CD4-positive, CD25-positive, alpha-beta regulatory T cell (primary cell): ENCODE results near the gene PIK3IP1. TPM values are rescaled to one million over a fixed set of nuclear protein-coding genes. Genes with fewer than 3 reads are reported as not detected.

Experiments used
- ATAC-seq, 2 donors: fragments of 150-1000 bp; cut with Tn5 transposase; one replicate each; pipeline ENCODE4 v1.10.0; 2021; ENCODE audit warnings: low read depth in 2 of 2, moderate number of reproducible peaks in 2 of 2, moderate library complexity in 1 of 2
- DNase-seq, 3 donors: peaks; one replicate each; pipeline versions ENCODE4 v3.0.0 to v3.0.0-alpha.2; 2012 to 2022; ENCODE audit warnings: mixed read lengths in 1 of 3
- H3K27ac ChIP-seq: one replicate; pipeline ENCODE4 v1.7.0; 2013; ENCODE audit warnings: mild to moderate bottlenecking, low read length; ENCODE audit not compliant: insufficient read depth, poor library complexity, severe bottlenecking
- H3K27me3 ChIP-seq: one replicate; pipeline ENCODE4 v1.7.0; 2013; ENCODE audit warnings: low read length; ENCODE audit not compliant: control insufficient read depth, insufficient read depth
- H3K36me3 ChIP-seq: one replicate; pipeline ENCODE4 v1.7.0; 2013; ENCODE audit warnings: mild to moderate bottlenecking, low read length, moderate library complexity; ENCODE audit not compliant: control insufficient read depth, insufficient read depth
- H3K4me1 ChIP-seq: 2 replicates; pipeline ENCODE4 v1.7.0; 2013; ENCODE audit warnings: mild to moderate bottlenecking, low read length; ENCODE audit not compliant: insufficient read depth, control insufficient read depth, poor library complexity, severe bottlenecking
- H3K4me3 ChIP-seq: one replicate; pipeline ENCODE4 v1.7.0; 2013; ENCODE audit warnings: low read depth, mild to moderate bottlenecking, low read length, moderate library complexity
- H3K9me3 ChIP-seq, 2 experiments: 1 replicate in 1 of 2; 2 replicates in 1 of 2; pipeline ENCODE4 v1.7.0; 2013; ENCODE audit warnings: low read length in 2 of 2, mild to moderate bottlenecking in 1 of 2, moderate library complexity in 1 of 2; ENCODE audit not compliant: control insufficient read depth in 2 of 2
- H3K27ac Mint-ChIP-seq, 3 donors: one replicate each; pipeline ENCODE4 v1.8.0; 2020 to 2022; ENCODE audit warnings: mild to moderate bottlenecking in 3 of 3, mixed read lengths in 3 of 3, moderate library complexity in 2 of 3
- H3K27me3 Mint-ChIP-seq: one replicate; pipeline ENCODE4 v1.8.0; 2022; ENCODE audit warnings: mild to moderate bottlenecking, mixed read lengths
- H3K36me3 Mint-ChIP-seq: one replicate; pipeline ENCODE4 v1.8.0; 2020; ENCODE audit warnings: mixed read lengths
- H3K4me1 Mint-ChIP-seq, 4 donors: one replicate each; pipeline ENCODE4 v1.8.0; 2020 to 2022; ENCODE audit warnings: mixed read lengths in 4 of 4, mild to moderate bottlenecking in 1 of 4
- H3K4me3 Mint-ChIP-seq, 4 donors: one replicate each; pipeline ENCODE4 v1.8.0; 2020 to 2022; ENCODE audit warnings: mild to moderate bottlenecking in 4 of 4, mixed read lengths in 4 of 4, moderate library complexity in 3 of 4
- H3K9me3 Mint-ChIP-seq, 7 donors: one replicate each; pipeline ENCODE4 v1.8.0; 2020 to 2022; ENCODE audit warnings: mixed read lengths in 7 of 7, mild to moderate bottlenecking in 3 of 7, moderate library complexity in 2 of 7
- polyA plus RNA-seq, 4 donors: library from polyadenylated mRNA; unstranded; fragments of 300-500 nt; fragmentation: Illumina TruSeq; gene quantifications; one replicate each; pipeline ENCODE4 v1.2.3, GENCODE V29; 2021
- total RNA-seq: library from RNA; stranded (reverse); gene quantifications from one replicate; pipeline ENCODE4 v1.2.3, GENCODE V29; 2022

Gene PIK3IP1
- total and polyA plus RNA-seq, 5 donors from 2014 or later, result 425 to 700 (median 534) TPM

- Histone ChIP-seq H3K36me3 (peaks cover 56% of the 10 kb centered on the region), H3K9me3 (no peaks in the 10 kb centered on the region), H3K27me3 (no peaks in the 10 kb centered on the region), H3K27ac (no peak overlapping the region), H3K4me3 (no peak overlapping the region), H3K4me1 (peaks cover 28% of the 10 kb centered on the region)
- Mint-ChIP-seq H3K27ac (peak overlapping the region; percentile 92 to 96 (median 95)), H3K36me3 (peaks cover 56% of the 10 kb centered on the region), H3K4me1 (peaks cover 13 to 68% (median 33%) of the 10 kb centered on the region in 4 donors), H3K4me3 (peak overlapping the region in 2 of 4 donors; percentile 12 to 23), H3K9me3 (no peaks in the 10 kb centered on the region), H3K27me3 (no peaks in the 10 kb centered on the region)
- no peak for ATAC-seq
- no peak for DNase-seq
Observed at GRCh38 chr22:31269892-31270579, 22.3 kb downstream of the PIK3IP1 start.

- DNase-seq (no peak), ATAC-seq (no peak)
- Mint-ChIP-seq H3K9me3 (peaks cover 0 to 2% (median 0%) of the 10 kb centered on the region in 7 donors), H3K4me3 (peak overlapping the region in 1 of 4 donors; percentile 54), H3K27me3 (no peaks in the 10 kb centered on the region), H3K27ac (peak overlapping the region in 1 of 3 donors; percentile 80), H3K4me1 (peaks cover 13 to 50% (median 25%) of the 10 kb centered on the region in 4 donors), H3K36me3 (peaks cover 52% of the 10 kb centered on the region)
- H3K9me3 ChIP-seq, result no peaks in the 10 kb centered on the region
- H3K27me3 ChIP-seq, result no peaks in the 10 kb centered on the region
- H3K4me1 ChIP-seq, result peaks cover 27% of the 10 kb centered on the region
- H3K4me3 ChIP-seq, result no peak overlapping the region
- H3K36me3 ChIP-seq, result peaks cover 59% of the 10 kb centered on the region
- no peak overlapping the region for H3K27ac ChIP-seq
Observed at GRCh38 chr22:31268281-31268680, 24.0 kb downstream of the PIK3IP1 start.

GRCh38 chr22:31263896-31264640, 28.2 kb downstream of the PIK3IP1 start:
- Mint-ChIP-seq H3K27ac (no peak overlapping the region), H3K4me1 (peaks cover 6 to 17% (median 8%) of the 10 kb centered on the region in 4 donors)
- H3K36me3 ChIP-seq, result peaks cover 83% of the 10 kb centered on the region

GRCh38 chr22:31262312-31263133, 29.8 kb downstream of the PIK3IP1 start:
- H3K4me1 ChIP-seq, result no peaks in the 10 kb centered on the region
- Mint-ChIP-seq H3K9me3 (peaks cover 0 to 2% (median 0%) of the 10 kb centered on the region in 7 donors), H3K4me1 (peaks cover 6 to 17% (median 9%) of the 10 kb centered on the region in 4 donors), H3K27me3 (no peaks in the 10 kb centered on the region), H3K4me3 (no peak overlapping the region), H3K36me3 (peaks cover 53% of the 10 kb centered on the region), H3K27ac (peak overlapping the region in 1 of 3 donors; percentile 67)
- no peak overlapping the region for H3K27ac ChIP-seq
- DNase-seq, result no peak
- H3K36me3 ChIP-seq, result peaks cover 82% of the 10 kb centered on the region
- no peak overlapping the region for H3K4me3 ChIP-seq
- no peaks in the 10 kb centered on the region for H3K9me3 ChIP-seq
- no peak for ATAC-seq
- H3K27me3 ChIP-seq, result no peaks in the 10 kb centered on the region

More at GRCh38 chr22:31263896-31264640, 28.2 kb downstream of the PIK3IP1 start:
- no peak overlapping the region for H3K4me3 ChIP-seq
- no peak for DNase-seq
- no peak for ATAC-seq
- H3K4me1 ChIP-seq, result no peaks in the 10 kb centered on the region
- H3K27ac ChIP-seq, result no peak overlapping the region
- H3K9me3 ChIP-seq, result no peaks in the 10 kb centered on the region
- Mint-ChIP-seq H3K9me3 (peaks cover 0 to 2% (median 0%) of the 10 kb centered on the region in 7 donors), H3K36me3 (peaks cover 56% of the 10 kb centered on the region), H3K27me3 (no peaks in the 10 kb centered on the region), H3K4me3 (no peak overlapping the region)
- no peaks in the 10 kb centered on the region for H3K27me3 ChIP-seq

GRCh38 chr22:31260474-31260856, 31.8 kb downstream of the PIK3IP1 start:
- no peaks in the 10 kb centered on the region for H3K27me3 ChIP-seq
- H3K27me3 Mint-ChIP-seq, result no peaks in the 10 kb centered on the region
- ATAC-seq, result no peak
- no peak overlapping the region for H3K4me3 ChIP-seq
- peaks cover 2% of the 10 kb centered on the region for H3K4me1 ChIP-seq
- no peak for DNase-seq
- no peak overlapping the region for H3K4me3 Mint-ChIP-seq
- H3K36me3 Mint-ChIP-seq, result peaks cover 39% of the 10 kb centered on the region
- peaks cover 0 to 2% (median 0%) of the 10 kb centered on the region in 7 donors for H3K9me3 Mint-ChIP-seq
- H3K27ac Mint-ChIP-seq, result peak overlapping the region in 2 of 3 donors; percentile 21 to 33
- no peak overlapping the region for H3K27ac ChIP-seq
- peaks cover 8 to 21% (median 17%) of the 10 kb centered on the region in 4 donors for H3K4me1 Mint-ChIP-seq
- H3K9me3 ChIP-seq, result no peaks in the 10 kb centered on the region
- peaks cover 63% of the 10 kb centered on the region for H3K36me3 ChIP-seq

- Histone ChIP-seq H3K27me3 (no peaks in the 10 kb centered on the region), H3K36me3 (peaks cover 67% of the 10 kb centered on the region), H3K9me3 (no peaks in the 10 kb centered on the region), H3K27ac (no peak overlapping the region), H3K4me3 (no peak overlapping the region), H3K4me1 (peaks cover 6% of the 10 kb centered on the region)
- ATAC-seq (no peak), DNase-seq (no peak)
- peaks cover 0 to 2% (median 0%) of the 10 kb centered on the region in 7 donors for H3K9me3 Mint-ChIP-seq
- no peak overlapping the region for H3K4me3 Mint-ChIP-seq
- peak overlapping the region in 2 of 3 donors; percentile 21 to 33 for H3K27ac Mint-ChIP-seq
- H3K36me3 Mint-ChIP-seq, result peaks cover 38% of the 10 kb centered on the region
- H3K4me1 Mint-ChIP-seq, result peaks cover 11 to 25% (median 20%) of the 10 kb centered on the region in 4 donors
- no peaks in the 10 kb centered on the region for H3K27me3 Mint-ChIP-seq
Observed at GRCh38 chr22:31259798-31260473, 32.4 kb downstream of the PIK3IP1 start.

GRCh38 chr22:31253949-31254348, 38.3 kb downstream of the PIK3IP1 start:
- Histone ChIP-seq H3K36me3 (peaks cover 21% of the 10 kb centered on the region), H3K27ac (no peak overlapping the region), H3K9me3 (no peaks in the 10 kb centered on the region), H3K27me3 (no peaks in the 10 kb centered on the region), H3K4me1 (peaks cover 35% of the 10 kb centered on the region), H3K4me3 (no peak overlapping the region)
- Mint-ChIP-seq H3K4me3 (no peak overlapping the region), H3K27ac (peak overlapping the region in 1 of 3 donors; percentile 55), H3K36me3 (peaks cover 13% of the 10 kb centered on the region), H3K27me3 (no peaks in the 10 kb centered on the region), H3K4me1 (peaks cover 20 to 50% (median 37%) of the 10 kb centered on the region in 4 donors), H3K9me3 (no peaks in the 10 kb centered on the region)
- DNase-seq (no peak), ATAC-seq (no peak)
